Natural killer cell (primary cell): ENCODE data around the gene DOCK11. TPM values are rescaled to one million over a fixed set of nuclear protein-coding genes. Genes with fewer than 3 reads are reported as not detected.

ENCODE experiments used
- ATAC-seq, 3 donors: fragments of 150-1000 bp in 2 of 3; fragments of 200-7000 bp in 1 of 3; cut with Tn5 transposase; 1 replicate in 1 of 3; 2 replicates in 2 of 3; pipeline ENCODE4 v1.10.0; 2021; ENCODE audit warnings: mild to moderate bottlenecking in 2 of 3, moderate library complexity in 2 of 3
- DNase-seq, 2 donors: peaks; one replicate each; pipeline versions ENCODE4 v3.0.0 to v3.0.0-alpha.2; 2013 to 2021; ENCODE audit warnings: mixed read lengths in 1 of 2
- H3K27ac ChIP-seq: one replicate; pipeline ENCODE4 v1.5.1; 2013; ENCODE audit warnings: mild to moderate bottlenecking, low read length
- H3K27me3 ChIP-seq: one replicate; pipeline ENCODE4 v1.6.1; 2013; ENCODE audit warnings: low read length; ENCODE audit not compliant: control insufficient read depth, insufficient read depth
- H3K36me3 ChIP-seq: one replicate; pipeline ENCODE4 v1.6.1; 2013; ENCODE audit warnings: low read length; ENCODE audit not compliant: control insufficient read depth, insufficient read depth
- H3K4me1 ChIP-seq: one replicate; pipeline ENCODE4 v1.6.1; 2013; ENCODE audit warnings: low read length; ENCODE audit not compliant: control insufficient read depth, insufficient read depth
- H3K4me3 ChIP-seq: one replicate; pipeline ENCODE4 v1.5.1; 2013; ENCODE audit warnings: low read length
- H3K9me3 ChIP-seq: one replicate; pipeline ENCODE4 v1.6.1; 2013; ENCODE audit warnings: low read length; ENCODE audit not compliant: control insufficient read depth, insufficient read depth
- H3K27ac Mint-ChIP-seq, 2 donors: one replicate each; pipeline ENCODE4 v1.8.0; 2022; ENCODE audit warnings: mild to moderate bottlenecking in 2 of 2, mixed read lengths in 2 of 2, moderate library complexity in 1 of 2
- H3K27me3 Mint-ChIP-seq, 2 donors: one replicate each; pipeline ENCODE4 v1.8.0; 2022; ENCODE audit warnings: low read depth in 2 of 2, mixed read lengths in 2 of 2
- H3K36me3 Mint-ChIP-seq: one replicate; pipeline ENCODE4 v1.8.0; 2022; ENCODE audit warnings: mixed read lengths
- H3K4me1 Mint-ChIP-seq, 2 donors: one replicate each; pipeline ENCODE4 v1.8.0; 2022; ENCODE audit warnings: mixed read lengths in 2 of 2
- H3K4me3 Mint-ChIP-seq: one replicate; pipeline ENCODE4 v1.8.0; 2022; ENCODE audit warnings: mild to moderate bottlenecking, moderate library complexity, mixed read lengths
- H3K9me3 Mint-ChIP-seq, 2 donors: one replicate each; pipeline ENCODE4 v1.8.0; 2022; ENCODE audit warnings: mixed read lengths in 2 of 2
- WGBS: methylation state at CpG from one replicate; pipeline ENCODE4 v1.1.7; 2013; ENCODE audit warnings: missing lambda C conversion rate; ENCODE audit not compliant: insufficient coverage; 5-methylcytosine and 5-hydroxymethylcytosine counted together
- intact Hi-C: fragments of 100-400 bp; cut with micrococcal nuclease; formaldehyde crosslinking; loops from one replicate; pipeline ENCODE4 v1.14.2; 2022
- total RNA-seq, 4 donors: library from RNA; stranded (reverse); fragments of 120-200 nt in 1 of 4; gene quantifications; one replicate each; pipeline versions ENCODE4 v1.2.3 to v1.2.4, GENCODE V29; 2013 to 2022
- TF ChIP-seq, protein P1 (sequence below): fragments of 200-600 bp; IDR thresholded peaks from one replicate; pipeline ENCODE4 v1.8.0; 2022; ENCODE audit warnings: antibody characterized with exemption

DOCK11 gene
- total RNA-seq, 3 donors from 2014 or later (not counting 1 experiment from before 2014, with no cell fraction given), result 108 to 130 (median 117) TPM

DNA sequence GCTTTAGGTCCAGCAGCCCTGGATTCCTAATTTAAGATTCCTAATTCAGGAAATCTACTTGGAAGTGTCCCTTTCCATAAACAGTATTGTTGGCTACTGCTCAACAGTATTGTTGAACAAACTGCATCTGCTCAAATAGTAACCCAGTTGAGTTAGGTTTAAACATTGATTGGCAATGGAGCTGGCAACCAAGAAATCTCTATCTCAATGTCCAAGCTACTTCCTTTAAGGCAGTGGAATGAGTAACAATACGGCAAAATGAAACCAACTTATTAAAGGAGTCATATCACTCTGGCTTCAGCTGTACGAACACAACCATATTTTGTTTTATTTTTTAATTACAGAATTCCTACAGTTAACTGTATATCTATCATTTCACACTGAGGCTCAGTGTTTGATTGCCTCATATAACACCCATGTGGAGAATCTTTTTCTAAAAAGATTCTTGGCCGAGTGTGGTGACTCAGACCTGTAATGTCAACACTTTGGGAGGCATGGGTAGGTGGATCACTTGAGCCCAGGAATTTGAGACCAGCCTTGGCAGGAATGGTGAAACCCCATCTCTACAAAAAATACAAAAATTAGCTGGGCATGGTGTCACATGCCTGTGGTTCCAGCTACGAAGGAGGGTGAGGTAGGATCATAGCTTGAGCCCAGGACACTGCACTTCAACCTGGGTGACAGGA lies 160.1 kb downstream of the DOCK11 start:
- Mint-ChIP-seq H3K27ac (peak overlapping the region in 1 of 2 donors; percentile 18), H3K4me1 (no peaks in the 10 kb centered on the region), H3K36me3 (peaks cover 6% of the 10 kb centered on the region), H3K4me3 (no peak overlapping the region), H3K27me3 (peaks cover 0 to 7% of the 10 kb centered on the region in 2 donors), H3K9me3 (no peaks in the 10 kb centered on the region)
- ATAC-seq (no peak), DNase-seq (no peak)
- Histone ChIP-seq H3K9me3 (no peaks in the 10 kb centered on the region), H3K36me3 (peaks cover 53% of the 10 kb centered on the region), H3K4me1 (no peaks in the 10 kb centered on the region), H3K27ac (no peak overlapping the region), H3K27me3 (no peaks in the 10 kb centered on the region), H3K4me3 (no peak overlapping the region)
- intact Hi-C loops, result no loop called here
- TF ChIP-seq, protein P1, sequence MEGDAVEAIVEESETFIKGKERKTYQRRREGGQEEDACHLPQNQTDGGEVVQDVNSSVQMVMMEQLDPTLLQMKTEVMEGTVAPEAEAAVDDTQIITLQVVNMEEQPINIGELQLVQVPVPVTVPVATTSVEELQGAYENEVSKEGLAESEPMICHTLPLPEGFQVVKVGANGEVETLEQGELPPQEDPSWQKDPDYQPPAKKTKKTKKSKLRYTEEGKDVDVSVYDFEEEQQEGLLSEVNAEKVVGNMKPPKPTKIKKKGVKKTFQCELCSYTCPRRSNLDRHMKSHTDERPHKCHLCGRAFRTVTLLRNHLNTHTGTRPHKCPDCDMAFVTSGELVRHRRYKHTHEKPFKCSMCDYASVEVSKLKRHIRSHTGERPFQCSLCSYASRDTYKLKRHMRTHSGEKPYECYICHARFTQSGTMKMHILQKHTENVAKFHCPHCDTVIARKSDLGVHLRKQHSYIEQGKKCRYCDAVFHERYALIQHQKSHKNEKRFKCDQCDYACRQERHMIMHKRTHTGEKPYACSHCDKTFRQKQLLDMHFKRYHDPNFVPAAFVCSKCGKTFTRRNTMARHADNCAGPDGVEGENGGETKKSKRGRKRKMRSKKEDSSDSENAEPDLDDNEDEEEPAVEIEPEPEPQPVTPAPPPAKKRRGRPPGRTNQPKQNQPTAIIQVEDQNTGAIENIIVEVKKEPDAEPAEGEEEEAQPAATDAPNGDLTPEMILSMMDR, result no peak
- WGBS, result 100% methylated on average over 1 of the region's 4 CpGs

DNA sequence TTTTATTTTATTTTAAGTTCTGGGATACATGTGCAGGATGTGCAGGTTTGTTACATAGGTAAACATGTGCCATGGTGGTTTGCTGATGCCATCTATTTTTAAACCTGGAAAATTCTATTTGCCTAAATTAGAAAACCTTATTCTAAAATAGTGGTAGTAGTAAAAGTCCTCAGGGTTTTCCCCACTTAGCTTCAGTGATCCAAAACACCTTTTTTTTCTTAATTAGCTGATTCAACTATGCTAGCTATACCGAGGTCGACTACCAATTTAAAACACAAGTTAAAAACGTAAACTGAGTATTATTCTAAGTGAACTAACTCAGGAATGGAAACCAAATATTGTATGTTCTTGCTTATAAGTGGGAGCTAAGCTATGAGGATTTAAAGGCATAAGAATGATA lies 161.8 kb downstream of the DOCK11 start:
- no peaks in the 10 kb centered on the region for H3K4me1 ChIP-seq
- H3K4me3 ChIP-seq, result no peak overlapping the region
- ATAC-seq (no peak), DNase-seq (no peak)
- peaks cover 6% of the 10 kb centered on the region for H3K36me3 Mint-ChIP-seq
- no peaks in the 10 kb centered on the region for H3K27me3 ChIP-seq
- intact Hi-C loops, result no loop called here
- no peaks in the 10 kb centered on the region for H3K4me1 Mint-ChIP-seq
- peaks cover 53% of the 10 kb centered on the region for H3K36me3 ChIP-seq
- peaks cover 0 to 7% of the 10 kb centered on the region in 2 donors for H3K27me3 Mint-ChIP-seq
- TF ChIP-seq, protein P1, result no peak
- no peak overlapping the region for H3K27ac ChIP-seq
- WGBS, result 83% methylated on average over 1 of the region's 3 CpGs
- no peak overlapping the region for H3K4me3 Mint-ChIP-seq
- no peaks in the 10 kb centered on the region for H3K9me3 ChIP-seq
- H3K9me3 Mint-ChIP-seq, result no peaks in the 10 kb centered on the region
- no peak overlapping the region for H3K27ac Mint-ChIP-seq

DNA sequence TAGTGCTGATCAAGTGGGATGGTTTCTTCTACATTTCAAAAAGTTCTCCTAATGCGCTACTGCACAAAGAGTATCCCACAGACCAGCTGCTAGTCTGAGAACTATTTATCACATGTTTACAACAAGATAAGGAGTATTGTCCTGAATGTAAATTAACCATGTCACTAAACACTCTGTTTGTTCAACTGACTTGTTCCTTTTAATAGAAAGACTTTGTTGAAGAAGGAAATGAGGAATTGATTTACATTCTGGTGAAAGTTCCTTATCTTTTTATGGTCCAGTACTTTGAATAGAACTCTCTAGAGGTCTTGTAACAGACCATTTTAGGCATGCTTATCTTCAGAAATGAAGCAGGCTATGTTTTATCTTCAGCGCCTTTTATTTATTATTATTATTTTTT lies 164.5 kb downstream of the DOCK11 start:
- Mint-ChIP-seq H3K27ac (peak overlapping the region in 1 of 2 donors; percentile 12), H3K4me3 (no peak overlapping the region)

More for the DNA sequence above, 164.5 kb downstream of the DOCK11 start:
- H3K36me3 Mint-ChIP-seq, result peaks cover 6% of the 10 kb centered on the region
- Histone ChIP-seq H3K9me3 (no peaks in the 10 kb centered on the region), H3K27me3 (no peaks in the 10 kb centered on the region), H3K4me3 (no peak overlapping the region), H3K27ac (no peak overlapping the region), H3K36me3 (peaks cover 59% of the 10 kb centered on the region), H3K4me1 (no peaks in the 10 kb centered on the region)
- ATAC-seq (no peak), DNase-seq (no peak)
- H3K9me3 Mint-ChIP-seq, result no peaks in the 10 kb centered on the region
- intact Hi-C loops, result no loop called here
- WGBS, result no CpG with 5 or more reads among the region's 2 CpGs
- TF ChIP-seq, protein P1, result no peak
- peaks cover 0 to 3% of the 10 kb centered on the region in 2 donors for H3K4me1 Mint-ChIP-seq
- H3K27me3 Mint-ChIP-seq, result peaks cover 0 to 7% of the 10 kb centered on the region in 2 donors
